Measurements from ENCODE around the gene TRIO. TPM values are rescaled to one million over a fixed set of nuclear protein-coding genes. Genes with fewer than 3 reads are reported as not detected.
"Not testable (repeated sequence)": the region's sequence is repeated elsewhere in the genome, so short reads cannot be mapped to it uniquely, and the experiment has no call there.

Gene TRIO
- total RNA-seq, 2 experiments from 2014 or later: 3.6 to 4.6 TPM

- DNase-seq: no peak
- Mint-ChIP-seq H3K4me1 (ENCODE audit: low read depth) (no peaks in the 10 kb centered on the region), H3K4me3 (no peak overlapping the region), H3K27ac (no peak overlapping the region), H3K27me3 (ENCODE audit: low read depth) (no peaks in the 10 kb centered on the region), H3K36me3 (ENCODE audit: low read depth) (peaks cover 4% of the 10 kb centered on the region), H3K9me3 (no peaks in the 10 kb centered on the region)
- intact Hi-C loops (cut with micrococcal nuclease): no loop called here
- CTCF ChIA-PET: interaction anchor here (0.6 kb wide), 1 partner anchor 16 kb away, joined by 3 read pairs; no protein-coding TSS in a partner anchor
Measured at GRCh38 chr5:14380712-14381111, 237.6 kb downstream of the TRIO start.

GRCh38 chr5:14382640-14383039, 239.5 kb downstream of the TRIO start:
- CTCF ChIA-PET: interaction anchor here (0.6 to 1.8 kb wide), 2 partner anchors 17 to 18 kb away, joined by 3 to 6 read pairs; no protein-coding TSS in a partner anchor
- no peak for DNase-seq
- H3K36me3 Mint-ChIP-seq (ENCODE audit: low read depth): peaks cover 4% of the 10 kb centered on the region
- intact Hi-C loops (cut with micrococcal nuclease): no loop called here
- no peak overlapping the region for H3K27ac Mint-ChIP-seq
- no peaks in the 10 kb centered on the region for H3K27me3 Mint-ChIP-seq (ENCODE audit: low read depth)
- no peak overlapping the region for H3K4me3 Mint-ChIP-seq
- no peaks in the 10 kb centered on the region for H3K9me3 Mint-ChIP-seq
- H3K4me1 Mint-ChIP-seq (ENCODE audit: low read depth): no peaks in the 10 kb centered on the region

- Mint-ChIP-seq H3K27me3 (ENCODE audit: low read depth) (no peaks in the 10 kb centered on the region), H3K9me3 (no peaks in the 10 kb centered on the region), H3K4me1 (ENCODE audit: low read depth) (no peaks in the 10 kb centered on the region), H3K27ac (no peak overlapping the region), H3K4me3 (no peak overlapping the region), H3K36me3 (ENCODE audit: low read depth) (peaks cover 3% of the 10 kb centered on the region)
- no peak for DNase-seq
- CTCF ChIA-PET: interaction anchor here (0.7 to 1.8 kb wide), 2 partner anchors 16 to 265 kb away, joined by 3 to 6 read pairs; no protein-coding TSS in a partner anchor
- intact Hi-C loops (cut with micrococcal nuclease): no loop called here
Measured at GRCh38 chr5:14383923-14384322, 240.8 kb downstream of the TRIO start.

GRCh38 chr5:14385019-14385418, 241.9 kb downstream of the TRIO start:
- Mint-ChIP-seq H3K27me3 (ENCODE audit: low read depth) (no peaks in the 10 kb centered on the region), H3K36me3 (ENCODE audit: low read depth) (no peaks in the 10 kb centered on the region), H3K4me1 (ENCODE audit: low read depth) (no peaks in the 10 kb centered on the region), H3K27ac (no peak overlapping the region), H3K4me3 (no peak overlapping the region), H3K9me3 (no peaks in the 10 kb centered on the region)
- intact Hi-C loops (cut with micrococcal nuclease): no loop called here
- peak; percentile 17 for DNase-seq
- CTCF ChIA-PET: no interaction called here

- CTCF ChIA-PET: interaction anchor here (0.7 to 2.1 kb wide), 6 partner anchors 13 to 262 kb away, joined by 3 to 15 read pairs (median 3); no protein-coding TSS in a partner anchor
- Mint-ChIP-seq H3K27me3 (ENCODE audit: low read depth) (no peaks in the 10 kb centered on the region), H3K36me3 (ENCODE audit: low read depth) (peaks cover 2% of the 10 kb centered on the region), H3K27ac (no peak overlapping the region), H3K4me3 (no peak overlapping the region), H3K9me3 (no peaks in the 10 kb centered on the region), H3K4me1 (ENCODE audit: low read depth) (no peaks in the 10 kb centered on the region)
- intact Hi-C loops (cut with micrococcal nuclease): no loop called here
- no peak for DNase-seq
Measured at GRCh38 chr5:14386884-14387624, 243.9 kb downstream of the TRIO start.

- Mint-ChIP-seq H3K27ac (no peak overlapping the region), H3K27me3 (ENCODE audit: low read depth) (no peaks in the 10 kb centered on the region), H3K9me3 (no peaks in the 10 kb centered on the region), H3K36me3 (ENCODE audit: low read depth) (peaks cover 2% of the 10 kb centered on the region), H3K4me1 (ENCODE audit: low read depth) (no peaks in the 10 kb centered on the region), H3K4me3 (no peak overlapping the region)
- intact Hi-C loops (cut with micrococcal nuclease): no loop called here
- DNase-seq: no peak
- CTCF ChIA-PET: interaction anchor here (0.6 to 1.8 kb wide), 2 partner anchors 9 to 260 kb away, joined by 3 to 4 read pairs; no protein-coding TSS in a partner anchor
Measured at GRCh38 chr5:14388741-14389140, 245.6 kb downstream of the TRIO start.

- CTCF ChIA-PET; H3K9me3 Mint-ChIP-seq; H3K4me1 Mint-ChIP-seq (ENCODE audit: low read depth); H3K27me3 Mint-ChIP-seq (ENCODE audit: low read depth); DNase-seq; H3K4me3 Mint-ChIP-seq; H3K27ac Mint-ChIP-seq; H3K36me3 Mint-ChIP-seq (ENCODE audit: low read depth); intact Hi-C loops (cut with micrococcal nuclease): not testable (repeated sequence)
Measured at GRCh38 chr5:14392552-14392951, 249.4 kb downstream of the TRIO start.

GRCh38 chr5:14394365-14394764, 251.2 kb downstream of the TRIO start:
- H3K9me3 Mint-ChIP-seq: no peaks in the 10 kb centered on the region
- intact Hi-C loops (cut with micrococcal nuclease): no loop called here
- peaks cover 2% of the 10 kb centered on the region for H3K36me3 Mint-ChIP-seq (ENCODE audit: low read depth)
- no peak overlapping the region for H3K27ac Mint-ChIP-seq
- CTCF ChIA-PET: interaction anchor here (0.9 to 4.0 kb wide), 3 partner anchors 27 to 255 kb away, joined by 3 to 14 read pairs (median 3); no protein-coding TSS in a partner anchor
- no peak overlapping the region for H3K4me3 Mint-ChIP-seq
- H3K27me3 Mint-ChIP-seq (ENCODE audit: low read depth): no peaks in the 10 kb centered on the region
- no peaks in the 10 kb centered on the region for H3K4me1 Mint-ChIP-seq (ENCODE audit: low read depth)
- no peak for DNase-seq

- no peak overlapping the region for H3K4me3 Mint-ChIP-seq
- no peak overlapping the region for H3K27ac Mint-ChIP-seq
- H3K4me1 Mint-ChIP-seq (ENCODE audit: low read depth): peaks cover 5% of the 10 kb centered on the region
- intact Hi-C loops (cut with micrococcal nuclease): loop anchor here (5.0 kb wide), 1 partner anchor 33 kb away; no protein-coding TSS in a partner anchor
- CTCF ChIA-PET: interaction anchor here (0.9 to 4.0 kb wide), 2 partner anchors 110 to 253 kb away, joined by 3 to 14 read pairs; no protein-coding TSS in a partner anchor
- peaks cover 2% of the 10 kb centered on the region for H3K36me3 Mint-ChIP-seq (ENCODE audit: low read depth)
- DNase-seq: no peak
- no peaks in the 10 kb centered on the region for H3K9me3 Mint-ChIP-seq
- H3K27me3 Mint-ChIP-seq (ENCODE audit: low read depth): no peaks in the 10 kb centered on the region
Measured at GRCh38 chr5:14395411-14395810, 252.3 kb downstream of the TRIO start.

- Mint-ChIP-seq H3K4me3 (no peak overlapping the region), H3K27ac (no peak overlapping the region), H3K36me3 (ENCODE audit: low read depth) (peaks cover 2% of the 10 kb centered on the region), H3K4me1 (ENCODE audit: low read depth) (peaks cover 7% of the 10 kb centered on the region), H3K27me3 (ENCODE audit: low read depth) (no peaks in the 10 kb centered on the region), H3K9me3 (no peaks in the 10 kb centered on the region)
- intact Hi-C loops (cut with micrococcal nuclease): loop anchor here (5.0 kb wide), 1 partner anchor 34 kb away; no protein-coding TSS in a partner anchor
- DNase-seq: no peak
- CTCF ChIA-PET: interaction anchor here (0.9 to 4.0 kb wide), 2 partner anchors 35 to 253 kb away, joined by 4 to 14 read pairs; no protein-coding TSS in a partner anchor
Measured at GRCh38 chr5:14396066-14396465, 252.9 kb downstream of the TRIO start.

- no peak for DNase-seq
- Mint-ChIP-seq H3K27me3 (ENCODE audit: low read depth) (no peaks in the 10 kb centered on the region), H3K4me1 (ENCODE audit: low read depth) (peaks cover 12% of the 10 kb centered on the region), H3K4me3 (no peak overlapping the region), H3K9me3 (no peaks in the 10 kb centered on the region), H3K27ac (no peak overlapping the region), H3K36me3 (ENCODE audit: low read depth) (peaks cover 2% of the 10 kb centered on the region)
- intact Hi-C loops (cut with micrococcal nuclease): loop anchor here (5.0 kb wide), 1 partner anchor 34 kb away; no protein-coding TSS in a partner anchor
- CTCF ChIA-PET: interaction anchor here (0.9 to 4.0 kb wide), 2 partner anchors 35 to 252 kb away, joined by 4 to 14 read pairs; no protein-coding TSS in a partner anchor
Measured at GRCh38 chr5:14396737-14397136, 253.6 kb downstream of the TRIO start.

GRCh38 chr5:14397717-14398116, 254.6 kb downstream of the TRIO start:
- no peak overlapping the region for H3K4me3 Mint-ChIP-seq
- H3K27me3 Mint-ChIP-seq (ENCODE audit: low read depth): no peaks in the 10 kb centered on the region
- intact Hi-C loops (cut with micrococcal nuclease): loop anchor here (2.0 to 5.0 kb wide), 2 partner anchors 35 to 409 kb away; no protein-coding TSS in a partner anchor
- no peaks in the 10 kb centered on the region for H3K36me3 Mint-ChIP-seq (ENCODE audit: low read depth)
- DNase-seq: no peak
- H3K4me1 Mint-ChIP-seq (ENCODE audit: low read depth): peaks cover 12% of the 10 kb centered on the region
- H3K9me3 Mint-ChIP-seq: peaks cover 4% of the 10 kb centered on the region
- H3K27ac Mint-ChIP-seq: no peak overlapping the region
- CTCF ChIA-PET: interaction anchor here (1.0 to 4.5 kb wide), 3 partner anchors 25 to 251 kb away, joined by 3 to 73 read pairs (median 4); no protein-coding TSS in a partner anchor

All from activated naive CD4-positive, alpha-beta T cell treated with anti-CD3 and anti-CD28 coated beads for 36 hours (primary cell).